Activated CD4-positive, alpha-beta T cell treated with anti-CD3 and anti-CD28 coated beads for 24 hours (primary cell): ENCODE data around the gene OR5K3.
"Not testable (repeated sequence)": the region's sequence is repeated elsewhere in the genome, so short reads cannot be mapped to it uniquely, and the experiment has no call there.

Source experiments
- DNase-seq, 2 donors: peaks; one replicate each; pipeline ENCODE4 v3.0.0-alpha.2; 2020; ENCODE audit warnings: low read depth in 2 of 2

The OR5K3 gene

GRCh38 chr3:98390366-98390765 lies at the start of gene OR5K3:
TSS of gene OR5K3 (plus strand) at chr3:98390666. CDS start at chr3:98390666, 0 bp downstream.
- no peak for DNase-seq

- DNase-seq, result no peak
Measured at GRCh38 chr3:98341758-98342157, 48.7 kb upstream of the OR5K3 start.

- DNase-seq, result peak in 1 of 2 donors; percentile 12
Measured at GRCh38 chr3:98343647-98344507, 46.6 kb upstream of the OR5K3 start.

- DNase-seq, result no peak
Measured at GRCh38 chr3:98350082-98350481, 40.4 kb upstream of the OR5K3 start.

- no peak for DNase-seq
Measured at GRCh38 chr3:98353554-98353953, 36.9 kb upstream of the OR5K3 start, which contains the start of gene OR5K4. TSS of gene OR5K4 (plus strand) at chr3:98353854. CDS start at chr3:98353854, 0 bp downstream.

GRCh38 chr3:98359250-98359649 lies 31.2 kb upstream of the OR5K3 start:
- DNase-seq, result no peak

- DNase-seq, result no peak
Measured at GRCh38 chr3:98359993-98360675, 30.3 kb upstream of the OR5K3 start.

- no peak for DNase-seq
Measured at GRCh38 chr3:98360681-98361080, 29.8 kb upstream of the OR5K3 start.

- no peak for DNase-seq
Measured at GRCh38 chr3:98361289-98361688, 29.2 kb upstream of the OR5K3 start.

GRCh38 chr3:98367464-98368246 lies 22.8 kb upstream of the OR5K3 start:
- no peak for DNase-seq

GRCh38 chr3:98371186-98371585 lies 19.3 kb upstream of the OR5K3 start:
- DNase-seq, result no peak

- DNase-seq, result no peak
Measured at GRCh38 chr3:98371853-98372252, 18.6 kb upstream of the OR5K3 start.

GRCh38 chr3:98372445-98372844 lies 18.0 kb upstream of the OR5K3 start:
- no peak for DNase-seq

GRCh38 chr3:98376631-98377030 lies 13.8 kb upstream of the OR5K3 start:
- DNase-seq, result no peak

GRCh38 chr3:98388147-98388546 lies 2.3 kb upstream of the OR5K3 start:
- no peak for DNase-seq

GRCh38 chr3:98395101-98395500 lies 4.6 kb downstream of the OR5K3 start:
- no peak for DNase-seq

GRCh38 chr3:98396482-98396881 lies 6.0 kb downstream of the OR5K3 start:
- DNase-seq, result not testable (repeated sequence)

GRCh38 chr3:98398513-98398912 lies 8.0 kb downstream of the OR5K3 start:
- no peak for DNase-seq

- no peak for DNase-seq
Measured at GRCh38 chr3:98402507-98402906, 12.0 kb downstream of the OR5K3 start.

- no peak for DNase-seq
Measured at GRCh38 chr3:98404010-98404409, 13.5 kb downstream of the OR5K3 start.

- DNase-seq, result no peak
Measured at GRCh38 chr3:98406034-98406433, 15.6 kb downstream of the OR5K3 start.

- DNase-seq, result no peak
Measured at GRCh38 chr3:98432575-98432974, 42.1 kb downstream of the OR5K3 start.
